NCI-H187 treated with DMSO at 0.1 percent for 48 hours (cell line): Measurements from ENCODE around the gene SVIL.
"Not testable (repeated sequence)": the region's sequence is repeated elsewhere in the genome, so short reads cannot be mapped to it uniquely, and the experiment has no call there.

Source experiments
- DNase-seq: peaks from one replicate; lab custom pipeline; 2025; lab: John Stamatoyannopoulos, UW

SVIL gene

GRCh38 chr10:29451946-29452345 lies 182.8 kb downstream of the SVIL start:
- no peak for DNase-seq

GRCh38 chr10:29450405-29450804 lies 184.4 kb downstream of the SVIL start:
- DNase-seq, result no peak

GRCh38 chr10:29448756-29449592 lies 185.8 kb downstream of the SVIL start:
- not testable (repeated sequence) for DNase-seq

- DNase-seq, result no peak
Measured at GRCh38 chr10:29448125-29448524, 186.6 kb downstream of the SVIL start.

- DNase-seq, result no peak
Measured at GRCh38 chr10:29446327-29446726, 188.4 kb downstream of the SVIL start.

- no peak for DNase-seq
Measured at GRCh38 chr10:29443745-29444523, 190.8 kb downstream of the SVIL start.

GRCh38 chr10:29440981-29441380 lies 193.8 kb downstream of the SVIL start:
- no peak for DNase-seq

- DNase-seq, result not testable (repeated sequence)
Measured at GRCh38 chr10:29439005-29439404, 195.8 kb downstream of the SVIL start.

- DNase-seq, result no peak
Measured at GRCh38 chr10:29438271-29438670, 196.5 kb downstream of the SVIL start.

GRCh38 chr10:29437871-29438270 lies 196.9 kb downstream of the SVIL start:
- no peak for DNase-seq

- DNase-seq, result no peak
Measured at GRCh38 chr10:29435809-29436501, 198.8 kb downstream of the SVIL start.

- no peak for DNase-seq
Measured at GRCh38 chr10:29434111-29434510, 200.7 kb downstream of the SVIL start.

- no peak for DNase-seq
Measured at GRCh38 chr10:29431711-29432110, 203.1 kb downstream of the SVIL start.

GRCh38 chr10:29430101-29430500 lies 204.7 kb downstream of the SVIL start:
- no peak for DNase-seq

GRCh38 chr10:29428486-29428885 lies 206.3 kb downstream of the SVIL start:
- DNase-seq, result no peak

- DNase-seq, result no peak
Measured at GRCh38 chr10:29427667-29428066, 207.1 kb downstream of the SVIL start.

- DNase-seq, result no peak
Measured at GRCh38 chr10:29426420-29426819, 208.4 kb downstream of the SVIL start.

GRCh38 chr10:29424017-29424416 lies 210.8 kb downstream of the SVIL start:
- no peak for DNase-seq

GRCh38 chr10:29420744-29421143 lies 214.0 kb downstream of the SVIL start:
- DNase-seq, result no peak

- no peak for DNase-seq
Measured at GRCh38 chr10:29417324-29417723, 217.4 kb downstream of the SVIL start.

GRCh38 chr10:29415876-29416275 lies 218.9 kb downstream of the SVIL start:
- DNase-seq, result no peak

- DNase-seq, result no peak
Measured at GRCh38 chr10:29414501-29414900, 220.3 kb downstream of the SVIL start.

GRCh38 chr10:29412485-29412884 lies 222.3 kb downstream of the SVIL start:
- no peak for DNase-seq
